SK-N-DZ (cell line): ENCODE data around the gene RGS12.

Experiments
- DNase-seq: peaks from one replicate; pipeline ENCODE4 v3.0.0-alpha.2; 2015; ENCODE audit warnings: low spot score

The RGS12 gene

DNA sequence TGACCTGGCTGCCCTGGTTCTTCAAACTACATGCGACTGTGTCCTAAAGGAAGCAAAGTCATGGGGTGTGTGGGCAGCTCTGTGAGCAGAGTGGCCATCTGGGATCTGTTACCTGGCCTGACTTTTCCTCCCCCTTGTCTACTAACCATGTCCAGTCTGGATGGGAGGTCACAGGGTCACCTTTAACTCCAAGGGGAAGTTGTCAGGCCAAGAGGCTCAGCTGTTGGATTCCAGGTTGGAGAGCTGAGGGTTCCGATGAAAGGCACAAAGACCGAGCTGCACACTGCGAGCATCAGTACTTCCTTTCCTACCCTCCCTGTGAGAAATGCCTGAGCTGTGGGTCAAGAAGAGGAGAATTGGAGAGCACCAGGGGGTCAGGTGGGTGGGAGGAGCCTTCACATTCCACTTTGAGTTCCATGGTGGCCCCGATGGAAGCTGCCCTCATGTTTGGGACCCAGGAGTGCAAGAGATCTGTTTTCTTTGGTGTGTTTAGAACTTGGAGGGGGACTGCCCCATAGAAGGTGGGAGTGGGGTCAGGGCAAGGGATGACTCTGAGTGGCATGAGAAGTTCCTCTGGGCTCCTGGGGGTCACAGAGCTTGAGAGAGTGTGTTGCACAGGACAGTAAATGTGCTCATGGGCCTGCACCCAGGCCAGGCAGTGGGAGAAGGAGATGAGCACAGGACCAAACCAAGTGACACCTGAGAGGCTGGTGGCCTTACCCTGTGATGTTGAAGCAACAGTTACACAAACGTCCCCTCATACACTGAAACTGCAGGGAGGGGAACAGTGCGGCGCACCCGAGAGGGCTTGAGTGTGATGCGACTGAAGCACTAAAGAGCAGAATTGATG, 36.2 kb downstream of the RGS12 start:
- no peak for DNase-seq

DNA sequence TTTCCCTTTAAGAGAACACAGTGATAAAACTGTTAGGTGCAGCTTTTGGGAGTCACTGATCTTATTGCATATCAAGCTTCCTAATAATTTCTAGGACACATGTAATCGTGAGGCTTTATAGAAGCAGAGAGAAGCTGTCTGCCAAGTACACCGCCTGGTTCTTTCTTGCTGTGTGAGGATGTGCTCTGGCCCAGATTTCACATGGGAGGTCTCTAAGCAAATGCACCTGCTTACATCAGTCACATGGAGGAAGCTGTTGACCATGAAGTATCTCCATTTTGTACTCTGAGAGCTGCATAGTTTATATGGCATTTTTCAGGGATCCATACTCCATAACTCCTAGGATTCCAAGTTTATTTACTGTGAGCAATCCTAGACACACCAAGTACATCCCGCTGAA, 37.1 kb downstream of the RGS12 start:
- DNase-seq: no peak

- no peak for DNase-seq
Observed at GRCh38 chr4:3330707-3331106, 37.9 kb downstream of the RGS12 start.

DNA sequence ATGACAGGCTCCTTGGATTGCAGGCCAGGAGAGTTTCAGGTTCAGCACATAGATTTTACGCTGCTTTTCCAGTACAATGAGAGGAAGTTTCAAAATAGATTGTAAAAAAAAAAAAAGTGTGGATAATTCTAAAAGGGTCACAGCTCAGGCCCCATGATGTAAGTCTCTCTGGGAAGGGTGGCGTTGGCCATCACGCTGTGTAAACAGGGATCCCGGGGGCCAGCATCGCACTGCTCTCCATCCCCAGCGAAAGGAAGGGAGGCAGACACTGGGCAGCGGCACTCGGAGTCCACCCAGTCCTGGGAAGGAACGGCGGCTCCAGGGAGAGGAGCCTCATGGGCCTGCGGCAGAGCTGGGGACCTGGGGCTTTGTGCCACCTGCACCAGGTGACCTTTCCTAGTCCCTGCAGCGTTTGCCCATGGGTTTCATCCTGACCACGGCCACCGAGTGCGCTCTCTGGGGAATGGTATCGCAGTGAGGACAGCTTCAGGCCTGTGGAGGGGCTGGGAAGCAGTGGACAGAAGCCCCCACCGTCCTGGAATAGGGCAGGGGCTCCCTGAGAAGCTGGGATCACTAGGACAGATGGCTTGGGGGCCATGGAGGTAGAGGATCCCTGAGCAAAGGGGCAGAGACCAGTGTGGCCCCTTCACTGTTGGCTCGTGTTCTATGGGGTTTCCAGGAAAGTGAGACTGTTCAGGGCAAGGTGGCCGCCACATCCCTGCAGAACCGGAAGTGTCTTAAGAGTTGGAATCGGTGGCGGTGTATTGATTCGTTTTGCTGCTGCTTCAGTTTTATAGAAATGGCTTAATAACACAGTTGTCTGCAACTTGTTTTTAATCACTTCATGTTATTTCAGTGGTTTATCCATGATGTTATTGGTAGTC, 38.9 kb downstream of the RGS12 start:
- no peak for DNase-seq

- DNase-seq: no peak
Observed at GRCh38 chr4:3332498-3332897, 39.7 kb downstream of the RGS12 start.

DNA sequence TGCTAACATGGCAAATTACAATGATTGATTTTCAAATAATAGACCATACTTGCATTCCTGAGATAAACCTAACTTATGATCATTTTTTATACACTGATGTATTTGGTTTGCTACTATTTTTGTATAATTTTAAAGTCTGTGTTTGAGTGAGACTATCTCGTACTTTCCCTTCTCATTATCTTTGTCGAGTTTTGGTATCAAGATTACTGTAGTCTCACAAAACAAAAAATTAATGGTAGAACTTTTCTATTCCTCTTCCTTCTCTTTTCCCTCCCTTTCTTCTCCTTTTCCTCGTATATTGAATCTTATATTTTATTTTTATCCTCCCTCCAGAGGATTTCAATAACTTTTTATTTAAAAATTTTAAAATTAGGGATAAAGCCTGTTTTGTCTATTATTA, 41.5 kb downstream of the RGS12 start:
- DNase-seq: no peak

- no peak for DNase-seq
Observed at GRCh38 chr4:3335385-3335784, 42.6 kb downstream of the RGS12 start.

GRCh38 chr4:3335982-3336381, 43.2 kb downstream of the RGS12 start:
- DNase-seq: no peak

DNA sequence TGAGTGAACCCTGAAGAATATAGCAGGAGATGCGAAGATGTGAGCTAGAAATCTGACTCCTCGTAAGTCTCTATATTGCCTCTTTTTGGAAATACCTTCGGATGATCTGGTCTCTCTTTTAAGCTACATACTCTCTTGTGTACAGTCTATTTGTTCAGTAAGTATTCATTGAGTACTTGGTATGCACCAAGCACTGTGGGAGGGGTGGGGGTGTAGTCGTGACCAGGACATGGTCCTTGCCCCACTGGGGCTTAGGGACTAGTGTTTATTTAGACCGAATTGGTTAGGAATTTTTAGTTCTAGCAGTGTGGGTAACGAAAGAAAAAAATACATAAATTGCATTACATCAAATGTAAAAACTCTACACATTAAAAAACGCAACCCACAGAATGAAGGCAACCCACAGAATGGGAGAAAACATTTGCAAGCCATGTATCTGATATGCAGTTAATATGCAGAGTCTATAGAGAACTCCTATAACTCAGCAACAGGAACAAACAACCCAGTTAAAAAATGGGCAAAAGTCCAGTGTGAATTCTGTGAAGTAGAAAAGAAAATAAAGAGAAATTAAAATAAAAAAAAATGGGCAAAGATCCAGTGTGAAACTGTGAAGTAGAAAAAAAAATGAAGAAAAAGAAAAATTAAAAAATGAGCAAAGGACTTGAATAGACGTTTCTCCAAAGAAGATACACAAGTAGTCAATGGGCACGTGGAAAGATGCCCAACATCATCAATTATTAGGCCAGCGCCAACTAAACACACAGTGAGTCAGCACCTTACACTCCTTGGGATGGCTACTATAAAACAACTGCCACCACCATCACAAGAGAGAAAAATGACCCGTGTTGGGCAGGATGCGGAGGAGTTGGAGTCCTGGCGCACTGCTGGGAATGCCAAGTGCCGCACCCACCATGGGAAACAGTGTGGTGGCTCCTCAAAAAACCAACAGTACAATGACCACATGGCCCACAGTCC, 43.8 kb downstream of the RGS12 start:
- no peak for DNase-seq

DNA sequence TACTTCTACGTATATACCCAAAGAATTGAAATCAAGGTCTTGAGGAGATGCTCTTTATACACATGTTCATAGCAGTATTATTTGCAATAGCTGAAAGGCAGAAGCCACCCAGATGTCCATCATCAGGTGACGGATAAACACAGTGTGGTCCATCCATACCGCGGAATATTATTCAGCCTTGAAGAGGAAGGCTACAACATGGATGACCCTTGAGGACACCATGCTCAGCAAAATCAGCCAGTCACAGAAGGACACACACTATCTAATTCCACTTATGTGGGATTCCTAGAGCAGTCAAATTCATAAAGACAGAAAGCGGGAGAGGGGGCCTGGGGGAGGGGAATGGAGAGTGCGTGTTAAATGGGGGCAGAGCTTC, 44.5 kb downstream of the RGS12 start:
- DNase-seq: no peak

DNA sequence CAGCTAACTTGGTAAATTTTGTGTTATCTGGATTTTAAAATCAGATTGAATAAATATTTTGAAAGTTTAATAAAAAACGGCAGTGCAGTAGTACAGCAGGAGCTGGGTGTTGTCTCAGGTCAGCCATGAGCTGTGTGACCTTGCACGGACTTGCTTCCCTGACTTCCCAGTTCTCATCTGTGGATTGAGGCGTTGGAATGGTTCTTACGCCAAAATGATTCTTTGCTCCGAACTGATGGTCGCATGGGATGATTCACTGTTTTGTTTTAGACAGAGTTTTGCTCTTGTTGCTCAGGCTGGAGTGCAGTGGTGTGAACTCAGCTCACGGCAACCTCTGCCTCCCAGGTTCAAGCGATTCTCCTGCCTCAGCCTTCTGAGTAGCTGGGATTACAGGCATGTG, 45.0 kb downstream of the RGS12 start:
- no peak for DNase-seq

DNA sequence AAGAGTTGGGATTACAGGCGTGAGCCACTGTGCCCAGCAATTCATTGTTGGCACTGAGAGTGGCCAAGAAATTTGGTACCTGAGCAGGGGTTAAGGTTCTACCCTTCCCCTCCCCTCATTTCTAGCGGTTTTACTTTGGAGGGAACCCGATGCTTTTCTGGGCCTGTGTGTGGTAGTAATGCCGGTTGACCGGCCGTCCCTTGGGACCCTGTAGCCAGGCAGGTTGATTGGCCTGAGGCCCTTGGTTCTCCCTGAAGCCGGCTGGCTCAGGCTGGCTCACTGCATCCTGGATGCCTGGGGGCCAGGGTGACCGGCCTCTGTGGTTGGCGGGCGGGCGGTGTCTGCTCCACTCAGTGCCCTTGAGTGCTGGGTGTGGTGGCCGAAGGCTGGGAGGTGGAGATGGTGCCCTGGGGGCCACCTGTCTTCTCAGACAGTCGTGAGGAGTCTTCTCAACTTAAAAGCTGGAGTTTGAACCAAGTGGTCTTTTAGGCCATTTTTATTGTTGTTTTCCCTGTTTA, 45.6 kb downstream of the RGS12 start:
- DNase-seq: no peak

- DNase-seq: no peak
Observed at GRCh38 chr4:3338976-3339531, 46.2 kb downstream of the RGS12 start.

GRCh38 chr4:3339577-3339976, 46.8 kb downstream of the RGS12 start:
- DNase-seq: no peak

- DNase-seq: no peak
Observed at GRCh38 chr4:3340038-3340699, 47.3 kb downstream of the RGS12 start.

DNA sequence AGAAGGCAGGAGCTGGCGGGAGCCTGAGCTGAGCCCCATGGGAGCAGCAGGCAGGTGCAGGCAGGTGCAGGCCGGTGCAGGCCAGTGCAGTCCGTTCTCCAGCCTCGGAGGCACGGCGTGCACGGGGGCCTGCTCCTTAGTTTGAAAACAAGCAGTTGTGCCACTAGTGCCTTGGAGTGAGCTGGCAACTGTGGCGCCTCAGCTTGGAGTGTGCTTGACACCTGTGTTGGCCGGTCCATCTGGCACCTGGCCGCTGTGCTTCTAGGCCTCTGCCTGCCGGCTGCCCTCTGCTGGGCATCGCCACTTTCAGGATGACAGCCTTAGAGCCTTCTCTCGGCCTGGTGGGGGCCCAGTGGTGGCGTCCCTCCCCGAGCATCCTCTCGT, 47.9 kb downstream of the RGS12 start:
- DNase-seq: no peak

DNA sequence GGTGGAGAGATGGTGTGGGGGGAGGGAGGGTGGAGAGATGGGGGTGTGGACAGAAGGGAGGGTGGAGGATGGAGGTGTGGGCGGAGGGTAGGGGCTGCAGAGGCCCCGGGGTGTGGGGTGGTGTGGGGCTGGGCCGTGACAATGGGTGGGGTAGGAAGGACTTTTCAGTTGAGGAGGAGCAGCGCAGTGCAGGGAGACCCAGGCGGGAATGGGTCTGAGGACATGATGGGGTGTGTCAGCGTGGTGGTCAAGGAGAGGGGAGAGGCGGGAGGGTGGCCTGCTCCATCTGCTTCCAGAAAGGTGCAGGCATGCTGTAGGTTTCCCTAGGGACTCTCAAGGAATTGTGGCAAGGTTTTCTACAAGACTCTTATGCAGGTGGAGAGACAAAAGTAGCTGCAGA, 48.9 kb downstream of the RGS12 start:
- no peak for DNase-seq

GRCh38 chr4:3342182-3342854, 49.5 kb downstream of the RGS12 start:
- no peak for DNase-seq
